Stimulated activated CD4-positive, alpha-beta T cell treated with anti-CD3 and anti-CD28 coated beads, Interleukin-1b, Interleukin-23, amount 100 ng/mL, for 48 hours (primary cell): ENCODE data around the gene ABCD2.
"Not testable (repeated sequence)": the region's sequence is repeated elsewhere in the genome, so short reads cannot be mapped to it uniquely, and the experiment has no call there.

Experiments used
- DNase-seq: peaks from one replicate; pipeline ENCODE4 v3.0.0-alpha.2; 2020

The ABCD2 gene

DNA sequence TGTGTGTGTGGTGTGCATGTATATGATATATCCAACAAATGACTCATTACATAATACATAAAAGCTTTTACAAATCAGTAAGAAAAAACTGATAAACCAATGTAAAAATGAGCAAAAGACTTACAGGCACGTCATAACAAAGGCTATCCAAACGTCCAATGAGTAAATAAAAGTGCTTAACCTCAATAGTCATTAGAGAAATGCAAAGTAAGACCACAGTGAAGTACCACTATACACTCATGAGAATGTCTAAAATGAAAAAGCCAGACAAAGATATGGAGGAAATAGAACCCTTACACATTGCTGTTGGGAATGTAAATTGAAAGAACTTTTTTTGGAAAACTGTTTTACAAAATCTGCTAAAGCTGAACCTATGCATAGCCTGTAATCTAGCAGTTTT, 7.8 kb downstream of the ABCD2 start:
- DNase-seq, result no peak

DNA sequence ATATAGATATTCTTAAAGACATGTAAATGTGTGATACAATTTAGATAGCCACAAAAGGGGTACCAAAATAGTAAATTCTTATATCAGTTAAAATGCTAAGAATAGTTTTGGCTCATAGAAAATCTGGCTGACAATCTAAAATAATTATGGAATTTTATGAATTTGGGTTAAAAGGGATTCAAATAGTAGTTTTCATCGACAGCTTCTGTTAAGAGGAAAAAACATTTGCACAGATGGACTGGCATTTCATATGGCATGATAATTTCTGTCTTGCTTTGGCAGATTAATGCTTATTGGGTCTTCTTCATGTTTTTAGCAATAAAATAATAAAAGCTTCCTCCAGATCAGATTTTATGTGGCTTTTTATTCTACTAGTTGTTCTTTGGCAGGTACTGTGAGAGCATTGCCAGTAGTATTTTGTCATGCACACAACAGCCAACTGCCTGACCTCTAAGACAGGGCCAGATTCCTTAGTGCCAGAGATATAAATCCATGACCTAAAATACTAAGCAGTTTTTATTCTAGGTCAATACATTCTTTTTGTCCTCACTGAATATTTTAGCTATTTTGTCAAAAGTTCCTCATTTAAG, 9.1 kb downstream of the ABCD2 start:
- DNase-seq, result no peak

DNA sequence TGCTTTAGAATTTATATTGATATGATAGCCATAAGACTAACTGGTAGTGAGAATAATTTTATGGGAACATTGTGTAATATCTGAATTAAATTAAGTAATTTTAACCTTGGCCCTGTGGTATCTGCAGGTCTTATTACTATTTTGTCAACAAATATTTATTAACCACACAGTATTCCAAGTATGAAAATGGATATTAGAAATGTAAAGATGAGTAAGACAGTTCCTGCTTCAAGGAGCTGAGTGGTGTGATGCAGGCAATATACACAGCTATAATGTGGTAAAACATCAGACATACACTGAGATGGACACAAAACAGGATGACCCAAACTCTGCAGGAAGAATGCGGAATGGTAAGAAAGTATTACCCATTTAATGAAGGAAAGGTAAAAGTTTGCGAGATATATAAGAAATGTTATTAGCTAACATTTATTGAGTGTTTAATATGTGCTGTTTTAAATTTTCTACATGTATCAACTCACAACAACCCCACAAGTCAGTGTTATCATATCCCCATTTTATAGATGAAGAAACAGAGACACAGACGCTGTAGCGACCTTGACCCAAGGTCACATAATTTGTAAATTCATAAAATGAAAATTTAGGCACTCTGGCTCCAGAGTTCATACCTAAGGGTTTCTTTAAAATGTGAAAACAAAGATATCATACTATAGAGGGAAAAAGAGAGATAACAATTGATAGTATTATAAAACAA, 12.7 kb downstream of the ABCD2 start:
- no peak for DNase-seq

DNA sequence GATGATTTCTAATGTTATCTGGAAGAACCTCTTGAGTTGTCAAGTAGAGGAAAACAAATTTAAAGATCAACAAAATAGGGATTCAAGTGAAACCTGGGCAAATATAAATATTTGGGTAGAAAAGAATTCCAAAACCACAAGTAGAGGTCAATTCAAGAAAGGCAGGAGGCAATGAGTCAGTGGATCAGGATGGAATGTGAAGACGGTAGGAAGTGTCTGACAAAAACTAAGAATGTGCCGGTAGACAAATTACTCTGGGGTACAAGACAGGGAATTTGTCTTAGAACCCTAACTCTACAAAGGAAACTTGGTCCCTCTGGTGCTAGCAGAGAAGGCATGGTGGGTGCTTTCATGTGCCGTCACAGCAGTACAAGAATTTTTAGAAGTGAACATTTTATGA, 13.6 kb downstream of the ABCD2 start:
- no peak for DNase-seq

DNA sequence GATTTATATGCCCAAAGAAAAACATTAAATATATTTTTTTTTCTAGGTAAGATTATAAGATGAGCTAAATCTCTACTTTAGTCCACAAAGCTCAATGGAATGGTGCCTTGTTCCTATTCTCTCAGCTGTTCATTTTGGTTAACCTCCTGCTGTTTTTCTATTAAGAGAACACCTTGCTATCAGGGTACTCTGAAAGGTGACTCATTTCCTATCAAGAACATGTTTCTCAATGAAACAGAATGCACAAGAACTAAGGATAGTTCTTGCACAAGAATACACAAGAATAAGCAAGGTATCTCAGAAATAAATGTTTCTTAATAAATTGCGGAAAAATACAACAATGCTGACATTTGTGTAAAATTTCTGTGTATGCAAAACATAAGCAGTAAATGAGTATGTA, 14.1 kb downstream of the ABCD2 start:
- DNase-seq, result no peak

DNA sequence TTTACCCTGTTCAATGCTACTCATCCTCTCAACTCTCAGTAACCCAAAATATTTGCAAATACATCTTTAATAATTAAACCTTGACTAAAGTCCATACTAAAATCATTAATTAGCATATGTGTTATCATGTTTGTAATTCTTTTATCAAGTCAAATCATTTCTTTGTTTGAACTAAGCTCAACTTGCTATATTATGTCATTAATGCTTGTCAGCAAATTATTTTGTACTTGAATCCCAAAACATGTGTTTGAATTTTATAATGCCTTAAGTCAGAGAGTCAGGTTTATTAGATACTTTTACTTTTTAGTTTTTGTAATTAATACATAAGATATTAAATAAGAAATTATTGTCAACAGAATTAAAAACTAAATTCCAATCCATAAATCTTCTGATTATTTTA, 16.5 kb downstream of the ABCD2 start:
- DNase-seq, result no peak

GRCh38 chr12:39601951-39602350, 17.7 kb downstream of the ABCD2 start:
- DNase-seq, result not testable (repeated sequence)

DNA sequence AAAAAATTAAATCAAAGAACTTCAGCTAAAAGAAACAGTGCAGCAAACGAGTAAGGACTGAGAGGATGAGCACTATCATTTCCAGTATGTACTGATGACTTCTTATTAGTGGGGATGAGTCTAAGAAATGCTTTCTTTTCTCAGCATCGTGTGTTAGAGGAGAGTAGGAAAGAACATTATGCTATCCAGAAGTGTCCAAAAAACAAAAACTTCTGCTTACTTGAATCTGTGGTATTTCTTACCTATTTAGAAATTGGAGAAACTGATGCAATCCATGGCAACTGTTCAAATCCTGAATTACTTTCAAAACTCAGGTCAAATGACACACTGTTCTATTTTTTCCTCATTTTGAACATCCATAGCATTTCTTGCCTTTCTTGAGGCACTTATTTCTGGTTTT, 23.7 kb downstream of the ABCD2 start:
- DNase-seq, result no peak

DNA sequence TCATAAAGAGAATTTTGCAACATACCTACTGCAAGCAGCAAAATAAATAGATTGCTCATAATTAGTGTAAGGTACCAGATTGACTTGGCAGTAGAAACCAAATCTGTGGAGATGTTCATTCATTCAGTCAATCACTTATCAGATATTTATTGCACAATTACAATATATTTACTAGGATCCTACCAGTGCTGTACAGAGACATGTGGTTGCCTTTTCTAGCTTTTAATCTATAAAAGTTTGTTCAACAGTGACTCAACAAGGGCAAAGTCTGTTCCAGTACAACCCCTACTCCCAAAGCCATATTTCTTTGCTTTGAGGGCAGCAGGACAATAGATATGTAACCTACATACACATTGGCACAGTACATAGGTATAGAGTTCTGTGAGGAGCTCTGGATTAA, 27.3 kb downstream of the ABCD2 start:
- no peak for DNase-seq

DNA sequence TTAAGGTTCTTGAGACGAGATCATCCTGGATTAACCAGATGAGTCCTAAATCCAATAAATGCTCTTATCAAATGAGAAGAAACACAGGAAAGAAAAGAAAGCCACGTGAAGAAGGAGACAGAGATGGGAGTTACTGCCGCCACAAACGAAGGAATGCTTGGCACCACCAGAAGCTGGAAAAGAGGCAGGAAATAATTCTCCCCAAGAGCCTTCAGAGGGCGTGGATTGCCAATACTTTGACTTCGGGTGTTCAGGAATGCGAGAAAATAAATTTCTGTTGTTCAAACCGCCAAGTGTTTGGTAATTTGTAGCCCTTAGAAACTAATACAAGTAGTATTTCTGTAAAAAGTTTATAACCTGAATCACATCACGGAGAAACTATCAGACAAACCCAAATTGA, 31.3 kb downstream of the ABCD2 start:
- no peak for DNase-seq

GRCh38 chr12:39587225-39587624, 32.4 kb downstream of the ABCD2 start:
- no peak for DNase-seq

DNA sequence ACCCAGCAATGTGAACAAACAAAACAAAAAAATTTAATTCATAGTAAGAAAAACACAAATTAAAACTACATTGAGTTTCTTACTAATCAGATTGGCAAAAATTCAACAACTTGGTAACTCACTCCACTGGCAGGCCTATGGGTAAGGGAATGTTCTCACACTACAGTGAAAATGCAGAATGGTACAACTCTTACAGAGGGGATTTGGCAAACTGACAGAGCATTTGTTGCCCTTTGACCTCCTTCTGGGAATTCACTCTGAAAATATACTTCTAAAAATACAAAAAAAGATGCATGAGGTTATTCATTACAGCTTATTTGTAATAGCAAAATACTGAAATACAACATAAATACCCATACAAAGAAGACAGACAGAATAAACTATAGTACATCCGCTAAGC, 32.8 kb downstream of the ABCD2 start:
- DNase-seq, result no peak

DNA sequence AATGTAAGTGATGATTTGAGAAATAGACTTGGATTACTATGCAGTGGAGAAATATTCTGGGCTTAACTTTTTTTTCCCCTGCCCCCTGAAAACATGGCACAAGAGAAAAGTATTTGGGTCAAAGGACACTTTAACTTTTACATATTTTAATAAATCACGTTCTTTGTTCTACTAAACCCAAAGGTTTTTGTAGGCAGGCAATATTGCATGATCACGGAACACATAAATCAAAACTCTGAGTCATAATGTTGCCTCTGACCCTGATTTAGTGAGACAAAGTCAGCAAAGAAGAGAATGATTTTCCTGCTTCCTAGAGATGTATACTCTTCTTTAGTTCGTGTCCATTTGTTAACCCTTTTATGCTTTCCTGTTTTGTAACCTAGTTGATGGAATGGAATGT, 38.0 kb downstream of the ABCD2 start:
- DNase-seq, result no peak

- DNase-seq, result no peak
These were observed 44.1 kb downstream of the ABCD2 start for GRCh38 chr12:39575498-39575875.

DNA sequence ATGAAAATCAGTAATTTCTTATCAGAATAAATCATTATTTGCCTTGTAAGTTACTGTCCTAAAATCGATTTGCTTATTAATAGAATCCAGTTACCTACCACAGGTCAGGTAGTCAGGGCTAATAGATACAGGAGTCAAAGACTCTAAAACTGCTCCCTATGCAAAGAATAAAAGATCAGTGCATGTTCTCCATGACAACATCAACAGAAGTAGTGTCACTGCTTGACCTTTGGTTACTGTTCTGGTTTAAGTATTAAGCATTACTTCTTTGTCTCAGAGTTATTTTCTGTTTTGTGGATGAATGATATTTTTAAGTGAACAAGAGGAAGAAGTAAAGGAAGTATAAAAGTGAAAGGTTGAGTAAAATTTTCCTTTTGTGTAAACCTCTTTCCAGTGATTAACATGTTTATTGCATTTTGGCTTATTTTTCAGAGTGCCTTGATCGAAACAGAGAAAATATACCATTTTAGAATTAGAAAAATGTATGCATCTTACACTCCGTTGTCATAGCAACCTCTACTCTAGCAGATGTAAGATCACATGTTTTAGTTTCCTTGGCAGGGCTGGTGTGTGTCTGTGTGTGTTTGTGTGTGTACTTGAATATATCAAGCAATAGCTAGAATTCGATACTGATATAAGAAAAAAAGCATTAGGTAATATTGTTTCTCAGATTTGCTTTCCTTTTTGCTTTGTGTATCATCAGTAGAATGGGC, 44.7 kb downstream of the ABCD2 start:
- DNase-seq, result no peak

GRCh38 chr12:39574378-39574777, 45.2 kb downstream of the ABCD2 start:
- DNase-seq, result no peak

GRCh38 chr12:39573971-39574370, 45.6 kb downstream of the ABCD2 start:
- DNase-seq, result no peak

- DNase-seq, result no peak
These were observed 47.1 kb downstream of the ABCD2 start for GRCh38 chr12:39572551-39572950.

DNA sequence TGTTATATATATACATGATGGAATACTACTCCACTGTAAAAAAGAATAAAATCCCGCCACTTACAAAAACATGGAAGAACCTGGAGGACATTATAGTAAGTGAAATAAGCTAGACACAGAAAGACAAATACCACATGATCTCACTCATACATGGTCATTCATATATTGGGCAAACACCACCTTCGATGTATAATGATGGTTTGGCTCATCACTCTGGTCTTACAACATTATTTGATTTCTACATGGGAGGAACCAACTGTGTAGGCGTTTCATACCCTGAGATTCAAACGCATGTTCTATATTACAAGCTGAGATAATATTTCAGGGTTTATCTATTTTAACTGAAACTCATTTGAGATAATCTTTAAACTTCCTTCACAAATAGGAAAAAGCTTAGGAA, 48.3 kb downstream of the ABCD2 start:
- DNase-seq, result no peak

DNA sequence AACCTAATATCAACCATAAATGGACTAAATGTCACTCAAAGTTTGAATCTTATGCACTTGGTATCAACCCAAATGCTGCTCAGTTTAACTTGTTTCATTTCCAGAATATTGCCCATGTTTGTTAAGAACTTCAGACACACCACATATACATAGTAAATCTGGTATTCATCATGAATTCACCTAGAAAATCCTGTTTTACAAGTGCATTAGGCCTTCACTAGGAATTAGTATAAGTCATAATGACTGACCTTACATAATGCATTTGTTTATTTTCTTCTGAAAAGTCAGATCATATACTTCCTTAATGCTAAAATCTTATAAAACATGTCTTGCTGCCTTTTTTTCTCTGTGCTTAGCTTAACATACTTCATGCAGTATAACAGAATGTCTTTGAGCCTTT, 66.1 kb downstream of the ABCD2 start:
- no peak for DNase-seq

GRCh38 chr12:39544211-39544610, 75.4 kb downstream of the ABCD2 start:
- DNase-seq, result not testable (repeated sequence)

- no peak for DNase-seq
These were observed 78.1 kb downstream of the ABCD2 start for GRCh38 chr12:39541471-39541870.

DNA sequence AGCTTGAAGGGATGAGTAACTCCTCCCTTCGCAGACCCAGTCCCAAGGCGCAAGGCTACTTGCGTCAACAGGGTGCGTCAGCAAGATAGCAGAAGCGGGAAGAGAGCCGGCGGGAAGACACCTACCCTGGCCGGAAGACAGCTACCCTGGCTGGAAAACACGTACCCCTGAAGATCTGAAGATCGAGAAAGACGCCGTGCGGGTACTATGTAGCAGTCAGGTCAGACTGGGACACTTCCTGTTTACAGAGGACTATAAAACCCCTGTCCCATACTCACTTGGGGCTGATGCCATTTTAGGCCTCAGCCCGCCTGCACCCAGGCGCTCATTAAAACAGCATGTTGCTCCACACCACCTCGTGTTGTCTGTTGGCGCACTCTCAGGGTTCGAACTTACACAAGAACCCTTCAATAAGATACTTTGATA, 80.9 kb downstream of the ABCD2 start:
- no peak for DNase-seq

GRCh38 chr12:39533951-39534350, 85.7 kb downstream of the ABCD2 start:
- no peak for DNase-seq

DNA sequence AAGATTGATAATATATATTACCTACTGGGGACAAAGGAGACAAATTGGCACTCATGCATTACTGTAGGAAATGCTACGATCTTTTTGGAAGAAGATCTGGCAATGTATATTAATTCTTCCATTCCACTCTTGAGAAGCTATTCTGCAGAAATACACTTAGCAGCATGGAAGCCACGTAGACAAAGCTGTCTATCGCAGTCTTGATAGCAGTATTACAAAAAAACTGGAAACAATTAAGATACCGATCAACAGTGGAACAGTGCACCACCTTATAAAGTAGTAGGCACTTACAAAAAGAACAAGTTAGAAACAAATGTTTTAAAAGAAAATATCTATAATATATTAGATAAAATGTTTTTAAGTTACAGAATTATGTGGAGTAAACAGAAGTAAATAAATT, 87.2 kb downstream of the ABCD2 start:
- DNase-seq, result no peak
